GM12873 (cell line): ENCODE data around the gene UNC5C.

Experiments used
- CTCF ChIP-seq: IDR thresholded peaks from 2 replicates; pipeline ENCODE4 v1.5.1; 2012; ENCODE audit warnings: low read depth, mild to moderate bottlenecking, moderate library complexity, low read length, control low read depth; ENCODE audit not compliant: insufficient read depth; ENCODE audit errors: missing control alignments

The UNC5C gene

DNA sequence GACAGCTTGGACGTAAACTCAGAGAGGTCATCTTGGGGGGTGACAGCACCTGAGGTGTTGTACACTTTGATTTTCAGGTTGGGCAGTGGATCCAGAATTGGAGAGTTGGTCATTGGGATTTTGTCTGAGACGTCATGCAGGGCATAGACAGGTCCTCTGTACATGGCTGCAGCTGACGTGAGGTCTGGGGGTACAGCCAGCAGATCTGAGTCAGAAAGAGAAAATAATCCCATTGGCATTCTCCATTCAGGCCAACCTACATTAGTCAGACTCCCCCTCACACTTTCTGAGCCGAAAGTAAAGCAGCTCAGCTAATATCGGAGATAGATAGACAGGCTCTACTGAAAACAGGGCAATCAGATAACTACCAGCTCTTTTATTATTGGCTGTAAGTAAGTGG lies 329.7 kb downstream of the UNC5C start:
- no peak for TF ChIP-seq CTCF

- no peak for TF ChIP-seq CTCF
Measured at GRCh38 chr4:95217197-95217596, 331.6 kb downstream of the UNC5C start.

DNA sequence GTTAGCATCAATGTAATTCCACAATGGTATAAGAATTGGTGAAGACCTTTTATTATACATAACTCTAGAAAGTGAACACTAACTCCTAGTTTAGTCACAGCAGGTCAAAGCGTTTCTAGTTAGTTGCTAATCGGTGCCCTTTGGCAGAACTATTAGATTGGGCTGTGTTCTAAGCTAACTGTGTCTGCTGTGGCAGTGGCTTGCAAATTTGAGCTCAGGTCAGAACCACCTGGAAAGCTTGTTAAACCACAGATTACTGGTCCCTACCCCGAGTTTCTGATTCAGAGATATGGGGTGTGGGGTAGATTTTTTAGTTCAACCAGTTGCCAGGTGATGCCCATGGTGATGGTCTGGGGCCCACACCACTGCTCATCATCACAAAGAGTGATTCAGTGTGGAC lies 332.1 kb downstream of the UNC5C start:
- TF ChIP-seq CTCF, result no peak

DNA sequence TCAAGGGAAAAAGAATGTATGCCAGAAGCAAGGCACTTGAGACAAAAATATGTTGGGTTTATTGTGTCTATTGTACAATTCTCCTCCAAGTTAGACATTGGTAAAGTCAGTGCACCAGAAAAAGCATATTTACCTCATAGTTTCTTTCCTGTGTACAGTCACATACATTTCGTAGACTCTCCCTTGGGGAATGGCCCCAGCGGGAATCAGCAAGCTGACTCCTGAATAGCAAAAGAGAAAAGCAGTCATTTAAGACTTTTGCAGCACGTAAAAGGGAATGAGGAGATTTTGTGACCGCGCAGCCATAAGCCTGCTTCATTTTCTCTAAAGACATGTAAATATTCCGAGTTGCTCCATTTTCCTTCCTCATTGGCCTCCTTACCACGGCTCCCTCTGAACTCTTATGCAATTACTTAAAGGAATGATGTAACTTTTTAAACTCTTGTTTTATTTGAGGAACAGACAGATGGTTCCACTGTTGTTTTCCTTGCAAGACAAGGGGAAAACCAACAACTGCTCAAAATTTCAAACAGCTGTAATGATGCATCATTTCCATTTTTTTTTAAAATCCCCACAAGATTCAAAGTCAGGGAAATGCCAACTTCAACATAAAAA lies 332.7 kb downstream of the UNC5C start:
- no peak for TF ChIP-seq CTCF

DNA sequence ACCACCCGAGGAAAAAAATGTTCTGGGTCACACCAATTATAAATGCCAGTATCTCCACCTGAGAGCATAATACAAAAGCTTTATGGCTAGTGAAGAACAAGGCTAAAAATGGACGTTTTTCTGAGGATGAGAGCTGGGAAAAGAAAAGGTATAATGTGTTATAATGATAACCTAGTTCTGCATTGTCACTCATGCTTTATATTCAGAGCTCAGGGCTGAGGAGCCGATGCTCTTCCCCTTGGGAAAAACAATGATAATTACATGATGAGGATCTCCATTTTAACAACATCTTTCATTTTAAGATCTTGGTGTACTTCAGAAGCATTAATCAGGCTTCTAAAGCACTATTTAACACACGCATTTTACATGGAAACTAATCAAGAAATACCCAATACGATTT lies 333.7 kb downstream of the UNC5C start:
- no peak for TF ChIP-seq CTCF

- TF ChIP-seq CTCF, result no peak
Measured at GRCh38 chr4:95214408-95214807, 334.4 kb downstream of the UNC5C start.

GRCh38 chr4:95213366-95213765 lies 335.4 kb downstream of the UNC5C start:
- TF ChIP-seq CTCF, result no peak

- TF ChIP-seq CTCF, result no peak
Measured at GRCh38 chr4:95212692-95213091, 336.1 kb downstream of the UNC5C start.
